ENCODE measurements around the gene VSTM5.
"Not testable (repeated sequence)": the region's sequence is repeated elsewhere in the genome, so short reads cannot be mapped to it uniquely, and the experiment has no call there.

The VSTM5 gene

DNA sequence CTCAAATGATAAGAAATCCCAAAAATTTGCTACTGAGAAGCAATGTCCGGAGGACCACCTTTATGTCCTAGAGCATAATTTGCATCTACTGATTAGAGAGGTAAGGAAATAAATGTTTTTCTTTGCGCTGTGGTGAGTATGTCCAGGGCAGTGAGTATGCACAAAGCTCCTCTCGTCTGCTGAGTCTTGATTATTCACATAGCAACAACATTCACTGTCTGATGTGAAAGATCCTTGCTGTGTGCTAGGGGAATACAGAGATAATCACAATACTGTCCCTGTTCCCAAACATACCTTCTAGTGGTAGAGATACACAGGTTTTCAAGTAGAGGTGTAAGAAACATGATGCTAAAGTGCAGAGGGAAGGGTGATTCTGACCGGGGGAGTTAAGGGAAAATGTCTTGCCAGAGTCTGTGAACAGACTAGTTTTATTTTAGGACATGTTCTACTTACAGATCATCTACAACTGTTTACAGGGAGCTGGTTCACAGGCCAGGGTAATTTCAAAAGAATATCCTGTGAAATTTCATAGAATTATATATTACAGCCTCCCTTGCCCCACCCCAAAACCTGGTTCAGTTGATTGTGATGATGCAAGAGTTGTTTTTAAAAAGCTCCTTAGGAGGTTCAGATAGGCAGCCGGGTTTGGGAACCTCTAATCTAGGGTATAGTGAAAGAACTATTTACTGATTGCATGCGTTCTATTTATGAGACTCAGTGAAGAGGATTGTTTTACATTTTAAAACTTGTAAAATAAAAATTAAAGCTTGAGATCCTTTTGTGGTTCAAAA lies 53.8 kb downstream of the VSTM5 start:
- no peak for DNase-seq (ENCODE audit: low read depth)

GRCh38 chr11:93791493-93791892 lies 58.9 kb downstream of the VSTM5 start:
- no peak for DNase-seq (ENCODE audit: low read depth)

DNA sequence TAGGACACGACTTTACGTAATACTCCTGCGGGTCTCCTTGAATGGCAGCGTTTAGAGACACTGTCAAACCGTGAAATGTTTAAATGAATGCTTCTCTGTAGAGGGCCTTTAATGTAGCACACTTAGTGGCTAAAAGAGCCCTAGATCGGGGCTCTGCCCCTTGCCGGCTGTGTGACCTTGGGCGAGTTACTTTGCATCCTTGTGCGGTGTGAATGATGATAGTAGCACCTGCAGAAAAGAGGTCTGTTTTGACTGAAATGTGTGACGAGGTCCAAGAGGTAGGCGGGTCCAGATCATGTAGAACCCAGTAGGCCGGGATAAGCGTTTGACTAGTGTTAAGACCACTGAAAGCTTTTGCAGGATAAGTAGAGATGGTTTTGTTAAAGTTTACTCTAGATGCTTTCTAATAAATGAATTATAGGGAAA lies 65.5 kb downstream of the VSTM5 start:
- no peak for DNase-seq (ENCODE audit: low read depth)

- peak; percentile 67 for DNase-seq (ENCODE audit: low read depth)
Observed at GRCh38 chr11:93784145-93784934, 66.1 kb downstream of the VSTM5 start, which contains the start of gene MED17. MED17 (plus strand) TSS chr11:93784282; CDS start chr11:93784514, 232 bp downstream.

- DNase-seq (ENCODE audit: low read depth), result no peak
Observed at GRCh38 chr11:93783765-93784144, 66.7 kb downstream of the VSTM5 start.

GRCh38 chr11:93783362-93783761 lies 67.1 kb downstream of the VSTM5 start:
- no peak for DNase-seq (ENCODE audit: low read depth)

DNA sequence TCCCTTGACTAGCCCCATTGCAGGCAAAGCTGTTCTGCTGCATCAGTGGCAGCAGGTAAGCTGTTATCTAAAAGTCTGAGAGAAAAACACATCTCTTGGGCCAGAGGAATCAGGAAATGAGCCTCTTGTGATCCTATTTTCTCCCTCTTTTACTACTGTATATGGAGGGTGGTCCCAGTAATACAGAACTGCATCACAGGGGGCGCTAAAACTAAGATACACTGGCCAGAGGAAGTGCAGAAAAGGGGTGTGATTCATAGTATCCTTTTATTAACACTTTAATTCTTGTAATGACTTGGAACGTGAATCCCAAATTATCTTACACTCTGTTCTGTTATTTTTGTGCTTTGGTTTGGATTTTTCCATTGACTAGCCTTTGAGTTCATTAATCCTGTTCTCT lies 75.1 kb downstream of the VSTM5 start:
- no peak for DNase-seq (ENCODE audit: low read depth)

DNA sequence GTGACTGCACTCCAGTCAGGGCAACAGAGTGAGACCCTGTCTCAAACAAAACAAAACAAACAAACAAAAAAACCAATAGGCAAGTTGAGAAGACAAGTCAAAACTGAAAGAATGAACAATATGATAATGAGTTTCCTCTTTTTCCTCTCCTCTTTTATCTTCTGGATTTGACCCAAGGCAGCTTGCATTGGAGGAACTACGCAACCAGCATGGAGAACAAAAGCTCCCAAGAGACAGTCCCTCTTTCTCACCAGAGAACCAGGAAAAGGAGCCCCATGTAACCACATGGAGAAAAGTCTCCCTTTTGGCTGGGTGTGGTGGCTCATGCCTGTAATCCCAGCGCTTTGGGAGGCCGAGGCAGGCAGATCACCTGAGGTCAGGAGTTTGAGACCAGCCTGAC lies 75.9 kb downstream of the VSTM5 start:
- not testable (repeated sequence) for DNase-seq (ENCODE audit: low read depth)

- no peak for DNase-seq (ENCODE audit: low read depth)
Observed at GRCh38 chr11:93773601-93774200, 76.7 kb downstream of the VSTM5 start.

DNA sequence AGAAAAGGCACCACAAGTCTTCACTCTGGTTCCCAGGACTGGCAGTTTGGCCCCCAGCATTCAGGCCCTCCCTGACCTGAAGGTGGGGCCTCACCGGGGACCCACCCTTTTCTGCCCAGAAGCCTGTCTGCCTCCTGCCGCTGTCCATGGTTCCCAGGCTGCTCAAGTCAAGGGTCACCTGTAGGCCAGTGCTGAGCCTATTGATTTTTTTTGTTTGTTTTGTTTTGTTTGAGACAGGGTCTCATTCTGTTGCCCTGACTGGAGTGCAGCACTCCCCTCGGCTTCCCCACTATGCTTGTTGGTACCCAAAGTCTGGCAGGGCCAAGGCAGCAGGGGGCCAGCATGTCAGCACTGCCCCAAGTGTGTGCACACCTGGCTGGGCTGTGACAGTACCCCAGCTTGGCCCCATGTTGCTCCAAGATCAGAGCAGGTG lies 77.4 kb downstream of the VSTM5 start:
- DNase-seq (ENCODE audit: low read depth), result no peak

GRCh38 chr11:93772123-93772522 lies 78.3 kb downstream of the VSTM5 start:
- DNase-seq (ENCODE audit: low read depth), result no peak

DNA sequence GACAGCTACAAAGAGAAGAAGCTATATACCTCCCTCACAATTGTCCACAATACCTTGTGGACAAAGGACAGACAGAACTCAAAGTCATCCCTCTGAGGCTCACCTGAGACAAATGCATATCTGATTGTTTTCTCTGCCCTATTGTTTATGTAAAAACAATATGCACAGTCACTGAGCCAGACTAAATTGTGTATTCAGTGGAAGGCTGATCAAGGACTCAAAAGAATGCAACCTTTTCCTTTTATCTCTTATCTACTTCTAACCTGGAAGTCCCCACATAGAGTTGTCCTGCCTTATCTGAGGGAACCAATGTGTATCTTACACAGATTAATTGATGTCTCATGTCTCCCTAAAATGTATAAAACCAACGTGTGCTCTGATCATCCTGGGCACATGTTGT lies 80.3 kb downstream of the VSTM5 start:
- DNase-seq (ENCODE audit: low read depth), result no peak

All from GM04503 (cell line).